Measurements from ENCODE around the gene GIPC2. TPM values are rescaled to one million over a fixed set of nuclear protein-coding genes. Genes with fewer than 3 reads are reported as not detected.

The GIPC2 gene
- total RNA-seq, 6 donors from 2014 or later, result 0.33 to 4.1 (median 1.8) TPM

GRCh38 chr1:78184460-78185072 lies 138.8 kb downstream of the GIPC2 start:
- TF ChIP-seq POLR2AphosphoS5 (IDR thresholded peaks at IDR 0.05) (no peak), CTCF (IDR thresholded peaks at IDR 0.05) (no peak), POLR2A (IDR thresholded peaks at IDR 0.05) (no peak), EP300 (IDR thresholded peaks at IDR 0.05) (no peak)

More at GRCh38 chr1:78184460-78185072, 138.8 kb downstream of the GIPC2 start:
- Histone ChIP-seq H3K4me3 (no peak overlapping the region), H3K4me1 (no peaks in the 10 kb centered on the region), H3K9me3 (no peaks in the 10 kb centered on the region), H3K27me3 (no peaks in the 10 kb centered on the region), H3K27ac (no peak overlapping the region), H3K36me3 (no peaks in the 10 kb centered on the region)
- ATAC-seq (ENCODE audit: low FRiP score in 2 of 2) (no peak), DNase-seq (no peak)
- 70 to 76% methylated on average over 3 of the region's 3 CpGs for WGBS, 2 donors

Small RNA genes within 50 kb of the gene (small RNA-seq; reads per million reads assigned to genes)
- gene AC103591.3 (0 to 0.88 (median 0) reads per million in 4 donors), gene RNA5SP22 (0 reads per million in 4 donors), gene RNU6-1102P (0 reads per million in 4 donors)

Other genes with a start within 250 kb of the GIPC2 start
- gene NEXN, start 157.3 kb upstream of the GIPC2 start, total RNA-seq, result 10 to 100 TPM; 13.0 to 60.8 (median 28.2) TPM
- 100 to 1,000 TPM in 2 of 6 donors, 10 to 100 TPM in 4; 75.6 to 161 (median 87.1) TPM for gene FUBP1, start 66.9 kb upstream of the GIPC2 start, total RNA-seq
- gene DNAJB4, start 41.0 kb upstream of the GIPC2 start, total RNA-seq, result 10 to 100 TPM; 20.0 to 49.5 (median 22.0) TPM